ENCODE data around the gene MBP. TPM values are rescaled to one million over a fixed set of nuclear protein-coding genes. Genes with fewer than 3 reads are reported as not detected.

Gene MBP
- total and polyA plus RNA-seq, 4 experiments from 2014 or later: 92.2 to 187 (median 149) TPM

GRCh38 chr18:77139619-77140018 lies 7.0 kb upstream of the MBP start:
- Histone ChIP-seq H3K4me3 (ENCODE audit: low read length in 2 of 2) (no peak overlapping the region), H3K4me1 (ENCODE audit: insufficient read depth, low read length) (peaks cover 31% of the 10 kb centered on the region), H3K27ac (ENCODE audit: low read depth, low read length) (no peak overlapping the region), H3K27me3 (ENCODE audit: insufficient read depth, low read length) (no peaks in the 10 kb centered on the region), H3K9me3 (ENCODE audit: control insufficient read depth in 1 of 2, low read length in 2 of 2) (peaks cover 0 to 7% of the 10 kb centered on the region in 2 donors), H3K36me3 (ENCODE audit: insufficient read depth, low read length) (no peaks in the 10 kb centered on the region)
- Mint-ChIP-seq H3K27ac (peak overlapping the region in 5 of 7 donors; percentile 81 to 88 (median 84)), H3K4me1 (peaks cover 31 to 65% (median 40%) of the 10 kb centered on the region in 4 donors), H3K27me3 (no peaks in the 10 kb centered on the region), H3K4me3 (peak overlapping the region in 1 of 8 donors; percentile 36), H3K9me3 (peaks cover 0 to 26% (median 23%) of the 10 kb centered on the region in 8 donors), H3K36me3 (peaks cover 8% of the 10 kb centered on the region in 2 donors)
- intact Hi-C loops (cut with micrococcal nuclease): loop anchor here (2.0 to 5.0 kb wide), 2 partner anchors 32 to 67 kb away; no protein-coding TSS in a partner anchor
- ChIA-PET CTCF (ENCODE audit: partially characterized antibody) (interaction anchor here (1.3 to 1.6 kb wide), 5 partner anchors 16 to 139 kb away, joined by 3 to 6 read pairs (median 4); no protein-coding TSS in a partner anchor), POLR2A (ENCODE audit: partially characterized antibody) (interaction anchor here (1.0 to 2.5 kb wide), 11 partner anchors 8 to 85 kb away, joined by 3 to 48 read pairs (median 6); partner anchors contain the start of gene MBP)
- DNase-seq: no peak

- H3K4me1 ChIP-seq (ENCODE audit: insufficient read depth, low read length): peaks cover 38% of the 10 kb centered on the region
- H3K9me3 ChIP-seq (ENCODE audit: control insufficient read depth in 1 of 2, low read length in 2 of 2): peaks cover 0 to 4% of the 10 kb centered on the region in 2 donors
- peaks cover 37 to 66% (median 43%) of the 10 kb centered on the region in 4 donors for H3K4me1 Mint-ChIP-seq
- no peaks in the 10 kb centered on the region for H3K27me3 Mint-ChIP-seq
- no peaks in the 10 kb centered on the region for H3K36me3 ChIP-seq (ENCODE audit: insufficient read depth, low read length)
- CTCF ChIA-PET (ENCODE audit: partially characterized antibody): interaction anchor here (0.7 to 1.2 kb wide), 5 partner anchors 10 to 92 kb away, joined by 3 read pairs; no protein-coding TSS in a partner anchor
- peaks cover 0 to 16% (median 11%) of the 10 kb centered on the region in 8 donors for H3K9me3 Mint-ChIP-seq
- no peak overlapping the region for H3K27ac Mint-ChIP-seq
- POLR2A ChIA-PET (ENCODE audit: partially characterized antibody): interaction anchor here (1.1 to 1.5 kb wide), 5 partner anchors 8 to 76 kb away, joined by 3 to 4 read pairs (median 3); no protein-coding TSS in a partner anchor
- intact Hi-C loops (cut with micrococcal nuclease): no loop called here
- no peak overlapping the region for H3K4me3 Mint-ChIP-seq
- no peak overlapping the region for H3K4me3 ChIP-seq (ENCODE audit: low read length in 2 of 2)
- H3K36me3 Mint-ChIP-seq: peaks cover 5 to 8% of the 10 kb centered on the region in 2 donors
- H3K27ac ChIP-seq (ENCODE audit: low read depth, low read length): no peak overlapping the region
- DNase-seq: no peak
- no peaks in the 10 kb centered on the region for H3K27me3 ChIP-seq (ENCODE audit: insufficient read depth, low read length)
Measured at GRCh38 chr18:77138270-77138669, 5.7 kb upstream of the MBP start.

DNA sequence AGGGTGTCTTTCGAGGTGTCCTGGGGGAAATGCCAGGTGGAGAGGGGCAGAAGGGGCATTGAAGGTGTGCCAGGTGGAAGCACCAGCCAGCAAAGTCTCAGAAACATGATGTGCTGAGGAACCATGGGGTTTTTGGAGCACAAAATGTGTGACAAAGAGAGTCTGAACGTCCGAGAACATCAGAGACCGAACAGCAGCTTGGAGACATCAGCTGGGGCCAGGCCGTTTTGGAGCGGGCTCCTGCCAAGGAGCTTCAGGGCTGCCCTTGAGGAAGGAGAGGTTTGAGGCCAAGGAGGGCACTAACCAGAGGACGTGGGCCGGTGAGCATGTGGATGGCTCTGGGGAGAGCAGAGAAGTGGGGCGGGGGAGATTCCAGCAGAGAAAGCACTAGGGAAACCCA lies 5.3 kb upstream of the MBP start:
- no peak overlapping the region for H3K27ac ChIP-seq (ENCODE audit: low read depth, low read length)
- Mint-ChIP-seq H3K27ac (no peak overlapping the region), H3K27me3 (no peaks in the 10 kb centered on the region), H3K4me1 (peaks cover 37 to 67% (median 44%) of the 10 kb centered on the region in 4 donors), H3K36me3 (peaks cover 4 to 8% of the 10 kb centered on the region in 2 donors), H3K4me3 (no peak overlapping the region), H3K9me3 (peaks cover 0 to 13% (median 8%) of the 10 kb centered on the region in 8 donors)
- no peak overlapping the region for H3K4me3 ChIP-seq (ENCODE audit: low read length in 2 of 2)
- CTCF ChIA-PET (ENCODE audit: partially characterized antibody): interaction anchor here (0.7 to 1.2 kb wide), 5 partner anchors 10 to 91 kb away, joined by 3 read pairs; no protein-coding TSS in a partner anchor
- no peak for DNase-seq
- peaks cover 42% of the 10 kb centered on the region for H3K4me1 ChIP-seq (ENCODE audit: insufficient read depth, low read length)
- POLR2A ChIA-PET (ENCODE audit: partially characterized antibody): interaction anchor here (1.1 to 1.5 kb wide), 3 partner anchors 8 to 71 kb away, joined by 3 to 4 read pairs (median 3); no protein-coding TSS in a partner anchor
- peaks cover 0 to under 1% of the 10 kb centered on the region in 2 donors for H3K9me3 ChIP-seq (ENCODE audit: control insufficient read depth in 1 of 2, low read length in 2 of 2)
- no peaks in the 10 kb centered on the region for H3K36me3 ChIP-seq (ENCODE audit: insufficient read depth, low read length)
- intact Hi-C loops (cut with micrococcal nuclease): no loop called here
- no peaks in the 10 kb centered on the region for H3K27me3 ChIP-seq (ENCODE audit: insufficient read depth, low read length)

DNA sequence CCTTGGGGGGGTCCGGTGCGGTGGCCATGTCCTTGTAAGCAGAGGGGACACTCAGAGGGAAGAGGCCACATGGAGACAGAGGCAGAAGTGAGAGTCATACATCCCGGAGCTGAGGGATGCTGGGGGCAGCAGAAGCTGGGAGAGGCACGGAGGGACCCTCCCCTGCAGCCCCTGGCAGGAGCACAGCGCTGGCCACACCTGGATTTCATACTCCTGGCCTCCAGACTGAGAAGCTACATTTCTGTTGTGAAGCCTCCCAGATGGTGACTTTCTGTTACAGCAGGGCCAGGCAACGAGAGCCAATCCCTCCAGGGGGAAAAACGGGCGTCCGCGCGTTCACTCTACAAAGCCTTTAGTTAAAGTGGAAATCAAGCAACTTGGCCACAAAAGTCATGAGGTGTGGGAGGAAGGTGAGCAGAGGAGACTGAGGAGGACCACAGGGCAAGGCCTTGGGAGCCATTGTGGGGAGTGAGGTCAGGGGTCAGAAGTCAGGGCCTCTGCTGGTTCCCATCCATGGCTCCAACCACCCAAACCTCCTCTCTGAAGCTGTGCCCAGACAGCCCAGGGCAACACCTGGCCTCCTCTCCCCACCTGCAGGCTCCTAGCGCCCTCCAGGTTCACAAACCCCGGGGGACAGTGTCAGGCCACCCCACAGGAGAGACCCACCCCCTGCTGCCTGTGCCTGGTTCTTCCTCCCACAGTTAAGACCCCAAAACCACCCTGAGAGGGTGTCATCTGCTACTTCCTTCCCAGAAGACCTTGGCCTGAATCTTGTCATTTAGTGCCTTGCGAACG lies 4.5 kb upstream of the MBP start:
- Histone ChIP-seq H3K4me3 (ENCODE audit: low read length in 2 of 2) (no peak overlapping the region), H3K27me3 (ENCODE audit: insufficient read depth, low read length) (no peaks in the 10 kb centered on the region), H3K9me3 (ENCODE audit: control insufficient read depth in 1 of 2, low read length in 2 of 2) (no peaks in the 10 kb centered on the region), H3K36me3 (ENCODE audit: insufficient read depth, low read length) (no peaks in the 10 kb centered on the region), H3K4me1 (ENCODE audit: insufficient read depth, low read length) (peaks cover 43% of the 10 kb centered on the region), H3K27ac (ENCODE audit: low read depth, low read length) (no peak overlapping the region)
- Mint-ChIP-seq H3K4me3 (no peak overlapping the region), H3K9me3 (peaks cover 0 to 7% (median 1%) of the 10 kb centered on the region in 8 donors), H3K27ac (peak overlapping the region in 2 of 7 donors; percentile 11 to 48), H3K27me3 (no peaks in the 10 kb centered on the region), H3K4me1 (peaks cover 34 to 59% (median 41%) of the 10 kb centered on the region in 4 donors), H3K36me3 (peaks cover under 1 to 1% of the 10 kb centered on the region in 2 donors)
- no peak for DNase-seq
- POLR2A ChIA-PET (ENCODE audit: partially characterized antibody): no interaction called here
- CTCF ChIA-PET (ENCODE audit: partially characterized antibody): interaction anchor here (0.8 kb wide), 1 partner anchor 90 kb away, joined by 3 read pairs; no protein-coding TSS in a partner anchor
- intact Hi-C loops (cut with micrococcal nuclease): no loop called here

- Histone ChIP-seq H3K4me3 (ENCODE audit: low read length in 2 of 2) (no peak overlapping the region), H3K36me3 (ENCODE audit: insufficient read depth, low read length) (no peaks in the 10 kb centered on the region), H3K4me1 (ENCODE audit: insufficient read depth, low read length) (peaks cover 38% of the 10 kb centered on the region), H3K27ac (ENCODE audit: low read depth, low read length) (no peak overlapping the region), H3K27me3 (ENCODE audit: insufficient read depth, low read length) (no peaks in the 10 kb centered on the region), H3K9me3 (ENCODE audit: control insufficient read depth in 1 of 2, low read length in 2 of 2) (no peaks in the 10 kb centered on the region)
- CTCF ChIA-PET (ENCODE audit: partially characterized antibody): interaction anchor here (1.1 to 4.6 kb wide), 2 partner anchors 14 to 69 kb away, joined by 3 to 16 read pairs; no protein-coding TSS in a partner anchor
- no peak for DNase-seq
- H3K4me1 Mint-ChIP-seq: peaks cover 32 to 54% (median 37%) of the 10 kb centered on the region in 4 donors
- H3K27ac Mint-ChIP-seq: peak overlapping the region in 2 of 7 donors; percentile 74 to 92
- H3K27me3 Mint-ChIP-seq: no peaks in the 10 kb centered on the region
- H3K36me3 Mint-ChIP-seq: peaks cover 0 to 4% of the 10 kb centered on the region in 2 donors
- H3K4me3 Mint-ChIP-seq: peak overlapping the region in 1 of 8 donors; percentile 39
- intact Hi-C loops (cut with micrococcal nuclease): no loop called here
- POLR2A ChIA-PET (ENCODE audit: partially characterized antibody): no interaction called here
- peaks cover 0 to 2% (median 0%) of the 10 kb centered on the region in 8 donors for H3K9me3 Mint-ChIP-seq
Measured at GRCh38 chr18:77136076-77136718, 3.6 kb upstream of the MBP start.

DNA sequence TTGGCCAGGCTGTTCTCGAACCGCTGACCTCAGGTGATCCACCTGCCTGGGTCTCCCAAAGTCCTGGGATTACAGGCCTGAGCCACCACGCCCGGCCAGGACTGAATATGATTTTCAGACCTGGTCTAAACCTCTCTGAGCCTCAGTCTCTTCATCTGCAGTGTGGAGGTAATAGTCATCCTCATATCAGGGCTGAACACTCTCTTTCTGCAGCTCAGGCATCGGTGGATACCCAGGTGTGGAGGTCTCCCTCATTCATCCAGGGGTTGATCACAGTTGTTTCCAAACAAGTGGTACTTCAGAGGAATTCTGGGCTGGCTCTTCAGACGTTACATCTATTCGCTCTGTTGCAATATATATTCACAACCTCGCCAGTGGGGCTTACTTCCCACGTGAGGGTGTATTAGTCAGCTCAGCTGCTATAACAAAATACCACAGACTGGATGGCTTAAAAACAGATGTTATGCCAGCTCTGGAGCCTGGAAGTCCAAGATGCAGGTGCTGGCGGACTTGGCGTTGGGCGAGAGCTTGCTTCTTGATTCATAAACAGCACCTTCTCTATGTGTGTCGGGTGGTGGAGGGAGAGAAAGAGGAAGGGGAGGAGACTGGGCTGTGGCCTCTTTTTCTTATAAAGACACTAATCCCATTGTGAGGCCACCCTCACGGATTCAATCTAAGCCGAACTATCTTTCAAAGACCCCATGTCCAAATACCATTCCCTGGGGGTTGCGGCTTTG lies 2.9 kb upstream of the MBP start:
- H3K36me3 ChIP-seq (ENCODE audit: insufficient read depth, low read length): no peaks in the 10 kb centered on the region
- ChIA-PET CTCF (ENCODE audit: partially characterized antibody) (interaction anchor here (1.0 to 4.6 kb wide), 5 partner anchors 11 to 135 kb away, joined by 3 to 16 read pairs (median 6); no protein-coding TSS in a partner anchor), POLR2A (ENCODE audit: partially characterized antibody) (interaction anchor here (6.0 to 10.0 kb wide), 3 partner anchors 29 to 73 kb away, joined by 71 to 178 read pairs (median 126); no protein-coding TSS in a partner anchor)
- H3K4me3 ChIP-seq (ENCODE audit: low read length in 2 of 2): no peak overlapping the region
- Mint-ChIP-seq H3K4me3 (peak overlapping the region in 1 of 8 donors; percentile 39), H3K27me3 (no peaks in the 10 kb centered on the region), H3K9me3 (peaks cover 0 to 1% (median 0%) of the 10 kb centered on the region in 8 donors), H3K36me3 (peaks cover 0 to 10% of the 10 kb centered on the region in 2 donors), H3K27ac (peak overlapping the region in 2 of 7 donors; percentile 7 to 92), H3K4me1 (peaks cover 27 to 54% (median 35%) of the 10 kb centered on the region in 4 donors)
- intact Hi-C loops (cut with micrococcal nuclease): no loop called here
- no peak for DNase-seq
- H3K4me1 ChIP-seq (ENCODE audit: insufficient read depth, low read length): peaks cover 34% of the 10 kb centered on the region
- no peaks in the 10 kb centered on the region for H3K9me3 ChIP-seq (ENCODE audit: control insufficient read depth in 1 of 2, low read length in 2 of 2)
- no peak overlapping the region for H3K27ac ChIP-seq (ENCODE audit: low read depth, low read length)
- H3K27me3 ChIP-seq (ENCODE audit: insufficient read depth, low read length): no peaks in the 10 kb centered on the region
